ENCODE data around the gene CMTM8. TPM values are rescaled to one million over a fixed set of nuclear protein-coding genes. Genes with fewer than 3 reads are reported as not detected.

The CMTM8 gene
- total RNA-seq, 4 donors from 2014 or later, result 4.4 to 39.2 (median 7.4) TPM

DNA sequence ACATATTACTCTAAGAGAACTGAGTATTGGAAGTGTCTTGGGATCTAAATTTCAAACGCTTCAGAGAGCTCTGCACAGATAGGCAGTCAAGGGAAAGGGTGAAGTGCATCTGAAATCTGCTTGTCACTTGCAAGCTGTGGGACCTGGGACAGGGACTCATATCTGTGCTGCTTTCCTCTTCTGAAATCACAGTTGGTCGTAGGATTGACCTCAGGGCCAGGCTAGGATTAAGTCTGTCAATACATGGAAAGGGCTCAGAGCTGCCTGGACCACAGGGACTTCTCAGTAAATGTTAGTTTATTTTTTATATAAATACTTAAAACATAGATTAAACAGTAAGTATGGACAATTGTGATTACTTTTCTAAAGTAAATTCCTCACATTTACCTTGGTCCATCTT is 78.5 kb downstream of the CMTM8 start:
- H3K9me3 ChIP-seq, result no peaks in the 10 kb centered on the region
- H3K4me3 ChIP-seq, result no peak overlapping the region
- H3K27me3 ChIP-seq, result no peaks in the 10 kb centered on the region
- DNase-seq, result no peak
- H3K27ac ChIP-seq, result no peak overlapping the region
- H3K36me3 ChIP-seq, result no peaks in the 10 kb centered on the region
- WGBS, 2 donors (ENCODE audit: low coverage in 1 of 2), result 48 to 60% methylated on average over 2 of the region's 2 CpGs
- no peaks in the 10 kb centered on the region for H3K4me1 ChIP-seq
- in situ Hi-C loops (cut with MboI; ENCODE audit: low pct_ligation_motif_present in 1 of 4, low pct_unique_long_range_greater_than_20kb in 1 of 4, low sequenced_read_pairs in 3 of 4) (no loop called here), intact Hi-C loops (cut with DNase I; ENCODE audit: low total_unique reads) (no loop called here)
- TF ChIP-seq POLR2A (IDR thresholded peaks at IDR 0.05) (no peak), CTCF (IDR thresholded peaks at IDR 0.05) (no peak), EP300 (IDR thresholded peaks at IDR 0.05; ENCODE audit: low read depth) (no peak), POLR2AphosphoS5 (IDR thresholded peaks at IDR 0.05) (no peak)

DNA sequence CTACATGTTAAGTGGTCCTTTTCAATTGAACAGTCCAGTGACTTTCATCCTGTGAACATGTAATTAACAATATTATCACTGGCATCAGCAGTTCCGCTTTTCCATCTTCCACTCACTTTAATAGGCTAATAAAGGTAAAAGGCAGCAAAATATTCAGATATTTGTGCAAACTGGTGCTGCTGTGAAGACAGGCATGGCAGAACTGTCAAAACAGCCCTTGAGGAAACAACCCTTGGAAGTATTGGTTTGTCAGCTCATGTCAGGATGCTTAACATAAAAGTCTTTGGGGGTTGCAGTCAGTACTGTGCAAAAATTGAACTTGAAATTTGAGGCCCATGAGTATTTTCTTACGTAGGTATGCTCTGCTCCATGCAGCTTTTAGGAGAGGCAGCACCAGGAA is 81.1 kb downstream of the CMTM8 start:
- in situ Hi-C loops (cut with MboI; ENCODE audit: low pct_ligation_motif_present in 1 of 4, low pct_unique_long_range_greater_than_20kb in 1 of 4, low sequenced_read_pairs in 3 of 4) (no loop called here), intact Hi-C loops (cut with DNase I; ENCODE audit: low total_unique reads) (no loop called here)
- no peak for DNase-seq
- Histone ChIP-seq H3K9me3 (no peaks in the 10 kb centered on the region), H3K36me3 (no peaks in the 10 kb centered on the region), H3K4me1 (no peaks in the 10 kb centered on the region), H3K27ac (no peak overlapping the region), H3K4me3 (no peak overlapping the region), H3K27me3 (no peaks in the 10 kb centered on the region)
- WGBS, 2 donors (ENCODE audit: low coverage in 1 of 2), result 97 to 100% methylated on average over 1 to 2 of the region's 2 CpGs
- no peak for TF ChIP-seq POLR2A (IDR thresholded peaks at IDR 0.05)
- TF ChIP-seq POLR2AphosphoS5 (IDR thresholded peaks at IDR 0.05), result no peak
- no peak for TF ChIP-seq EP300 (IDR thresholded peaks at IDR 0.05; ENCODE audit: low read depth)
- no peak for TF ChIP-seq CTCF (IDR thresholded peaks at IDR 0.05)

- DNase-seq, result no peak
- H3K36me3 ChIP-seq, result no peaks in the 10 kb centered on the region
- in situ Hi-C loops (cut with MboI; ENCODE audit: low pct_ligation_motif_present in 1 of 4, low pct_unique_long_range_greater_than_20kb in 1 of 4, low sequenced_read_pairs in 3 of 4) (no loop called here), intact Hi-C loops (cut with DNase I; ENCODE audit: low total_unique reads) (no loop called here)
- WGBS, 2 donors (ENCODE audit: low coverage in 1 of 2), result 61 to 81% methylated on average over 5 to 6 of the region's 6 CpGs
- no peak overlapping the region for H3K4me3 ChIP-seq
- H3K27me3 ChIP-seq, result no peaks in the 10 kb centered on the region
- TF ChIP-seq CTCF (IDR thresholded peaks at IDR 0.05), result no peak
- TF ChIP-seq POLR2A (IDR thresholded peaks at IDR 0.05), result no peak
- no peak for TF ChIP-seq EP300 (IDR thresholded peaks at IDR 0.05; ENCODE audit: low read depth)
- no peak for TF ChIP-seq POLR2AphosphoS5 (IDR thresholded peaks at IDR 0.05)
- H3K4me1 ChIP-seq, result no peaks in the 10 kb centered on the region
- H3K9me3 ChIP-seq, result no peaks in the 10 kb centered on the region
- no peak overlapping the region for H3K27ac ChIP-seq
These were observed 81.6 kb downstream of the CMTM8 start for GRCh38 chr3:32320080-32320479.

GRCh38 chr3:32321095-32321790 is 82.8 kb downstream of the CMTM8 start:
- no peak for TF ChIP-seq EP300 (IDR thresholded peaks at IDR 0.05; ENCODE audit: low read depth)
- no peak for TF ChIP-seq POLR2A (IDR thresholded peaks at IDR 0.05)
- no peak for TF ChIP-seq POLR2AphosphoS5 (IDR thresholded peaks at IDR 0.05)
- TF ChIP-seq CTCF (IDR thresholded peaks at IDR 0.05), result no peak
- WGBS, 2 donors (ENCODE audit: low coverage in 1 of 2), result 68 to 80% methylated on average over 9 to 16 of the region's 16 CpGs
- Histone ChIP-seq H3K9me3 (no peaks in the 10 kb centered on the region), H3K4me3 (no peak overlapping the region), H3K27me3 (no peaks in the 10 kb centered on the region), H3K36me3 (no peaks in the 10 kb centered on the region), H3K27ac (no peak overlapping the region), H3K4me1 (no peaks in the 10 kb centered on the region)
- in situ Hi-C loops (cut with MboI; ENCODE audit: low pct_ligation_motif_present in 1 of 4, low pct_unique_long_range_greater_than_20kb in 1 of 4, low sequenced_read_pairs in 3 of 4) (no loop called here), intact Hi-C loops (cut with DNase I; ENCODE audit: low total_unique reads) (no loop called here)
- DNase-seq, result no peak
